ENCODE measurements around the gene ABCC2.

Gene ABCC2

GRCh38 chr10:99760321-99760720, 22.1 kb upstream of the ABCC2 start:
- DNase-seq (no peak), ATAC-seq (ENCODE audit: insufficient read depth, low read depth) (no peak)
- no peak overlapping the region for H3K4me2 ChIP-seq (ENCODE audit: insufficient read depth, low read length)
- TF ChIP-seq EZH2 (IDR thresholded peaks at IDR 0.05; ENCODE audit: borderline replicate concordance, low read depth, low read length, severe bottlenecking) (no peak), CTCF (IDR thresholded peaks at IDR 0.05; ENCODE audit: borderline replicate concordance, extremely low read depth, low read length, poor library complexity, severe bottlenecking) (no peak)
- no peak overlapping the region for H2AFZ ChIP-seq (ENCODE audit: low read depth, low read length)
- no peaks in the 10 kb centered on the region for H3K4me1 ChIP-seq (ENCODE audit: insufficient read depth, low read length)
- H3K79me2 ChIP-seq (ENCODE audit: insufficient read depth, low read length): no peaks in the 10 kb centered on the region
- H4K20me1 ChIP-seq (ENCODE audit: insufficient read depth, low read length): no peaks in the 10 kb centered on the region
- H3K4me3 ChIP-seq (ENCODE audit: low read depth in 1 of 2, low read length in 2 of 2): no peak overlapping the region
- no peak overlapping the region for H3K27ac ChIP-seq (ENCODE audit: low read length)
- H3K9me3 ChIP-seq (ENCODE audit: insufficient read depth, low read length, severe bottlenecking): no peaks in the 10 kb centered on the region
- peaks cover 46% of the 10 kb centered on the region for H3K36me3 ChIP-seq (ENCODE audit: insufficient read depth, low read length)
- no peaks in the 10 kb centered on the region for H3K27me3 ChIP-seq (ENCODE audit: insufficient read depth, low read length, poor library complexity)
- no peak overlapping the region for H3K9ac ChIP-seq (ENCODE audit: low read depth, low read length)

- ATAC-seq (ENCODE audit: insufficient read depth, low read depth) (no peak), DNase-seq (no peak)
- Histone ChIP-seq H3K4me3 (ENCODE audit: low read depth in 1 of 2, low read length in 2 of 2) (no peak overlapping the region), H3K36me3 (ENCODE audit: insufficient read depth, low read length) (peaks cover 36% of the 10 kb centered on the region), H3K79me2 (ENCODE audit: insufficient read depth, low read length) (no peaks in the 10 kb centered on the region), H2AFZ (ENCODE audit: low read depth, low read length) (no peak overlapping the region), H3K27ac (ENCODE audit: low read length) (no peak overlapping the region), H3K9ac (ENCODE audit: low read depth, low read length) (no peak overlapping the region), H3K9me3 (ENCODE audit: insufficient read depth, low read length, severe bottlenecking) (no peaks in the 10 kb centered on the region), H3K4me1 (ENCODE audit: insufficient read depth, low read length) (no peaks in the 10 kb centered on the region), H3K27me3 (ENCODE audit: insufficient read depth, low read length, poor library complexity) (no peaks in the 10 kb centered on the region), H3K4me2 (ENCODE audit: insufficient read depth, low read length) (no peak overlapping the region), H4K20me1 (ENCODE audit: insufficient read depth, low read length) (no peaks in the 10 kb centered on the region)
- TF ChIP-seq CTCF (IDR thresholded peaks at IDR 0.05; ENCODE audit: borderline replicate concordance, extremely low read depth, low read length, poor library complexity, severe bottlenecking): no peak
- TF ChIP-seq EZH2 (IDR thresholded peaks at IDR 0.05; ENCODE audit: borderline replicate concordance, low read depth, low read length, severe bottlenecking): no peak
Observed at GRCh38 chr10:99761365-99761764, 21.1 kb upstream of the ABCC2 start.

- no peaks in the 10 kb centered on the region for H3K27me3 ChIP-seq (ENCODE audit: insufficient read depth, low read length, poor library complexity)
- H3K4me3 ChIP-seq (ENCODE audit: low read depth in 1 of 2, low read length in 2 of 2): no peak overlapping the region
- no peaks in the 10 kb centered on the region; the same call in 1 of the 2 replicates for H3K36me3 ChIP-seq (ENCODE audit: insufficient read depth, low read length)
- no peak overlapping the region for H3K27ac ChIP-seq (ENCODE audit: low read length)
- H2AFZ ChIP-seq (ENCODE audit: low read depth, low read length): no peak overlapping the region
- no peaks in the 10 kb centered on the region for H3K4me1 ChIP-seq (ENCODE audit: insufficient read depth, low read length)
- H4K20me1 ChIP-seq (ENCODE audit: insufficient read depth, low read length): no peaks in the 10 kb centered on the region
- H3K9me3 ChIP-seq (ENCODE audit: insufficient read depth, low read length, severe bottlenecking): no peaks in the 10 kb centered on the region
- DNase-seq (no peak), ATAC-seq (ENCODE audit: insufficient read depth, low read depth) (no peak)
- no peak overlapping the region for H3K9ac ChIP-seq (ENCODE audit: low read depth, low read length)
- no peaks in the 10 kb centered on the region for H3K79me2 ChIP-seq (ENCODE audit: insufficient read depth, low read length)
- TF ChIP-seq CTCF (IDR thresholded peaks at IDR 0.05; ENCODE audit: borderline replicate concordance, extremely low read depth, low read length, poor library complexity, severe bottlenecking): no peak
- no peak for TF ChIP-seq EZH2 (IDR thresholded peaks at IDR 0.05; ENCODE audit: borderline replicate concordance, low read depth, low read length, severe bottlenecking)
- no peak overlapping the region for H3K4me2 ChIP-seq (ENCODE audit: insufficient read depth, low read length)
Observed at GRCh38 chr10:99765672-99766301, 16.7 kb upstream of the ABCC2 start.
